ENCODE results near the gene TRIM10.

Gene TRIM10, protein sequence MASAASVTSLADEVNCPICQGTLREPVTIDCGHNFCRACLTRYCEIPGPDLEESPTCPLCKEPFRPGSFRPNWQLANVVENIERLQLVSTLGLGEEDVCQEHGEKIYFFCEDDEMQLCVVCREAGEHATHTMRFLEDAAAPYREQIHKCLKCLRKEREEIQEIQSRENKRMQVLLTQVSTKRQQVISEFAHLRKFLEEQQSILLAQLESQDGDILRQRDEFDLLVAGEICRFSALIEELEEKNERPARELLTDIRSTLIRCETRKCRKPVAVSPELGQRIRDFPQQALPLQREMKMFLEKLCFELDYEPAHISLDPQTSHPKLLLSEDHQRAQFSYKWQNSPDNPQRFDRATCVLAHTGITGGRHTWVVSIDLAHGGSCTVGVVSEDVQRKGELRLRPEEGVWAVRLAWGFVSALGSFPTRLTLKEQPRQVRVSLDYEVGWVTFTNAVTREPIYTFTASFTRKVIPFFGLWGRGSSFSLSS

DNA sequence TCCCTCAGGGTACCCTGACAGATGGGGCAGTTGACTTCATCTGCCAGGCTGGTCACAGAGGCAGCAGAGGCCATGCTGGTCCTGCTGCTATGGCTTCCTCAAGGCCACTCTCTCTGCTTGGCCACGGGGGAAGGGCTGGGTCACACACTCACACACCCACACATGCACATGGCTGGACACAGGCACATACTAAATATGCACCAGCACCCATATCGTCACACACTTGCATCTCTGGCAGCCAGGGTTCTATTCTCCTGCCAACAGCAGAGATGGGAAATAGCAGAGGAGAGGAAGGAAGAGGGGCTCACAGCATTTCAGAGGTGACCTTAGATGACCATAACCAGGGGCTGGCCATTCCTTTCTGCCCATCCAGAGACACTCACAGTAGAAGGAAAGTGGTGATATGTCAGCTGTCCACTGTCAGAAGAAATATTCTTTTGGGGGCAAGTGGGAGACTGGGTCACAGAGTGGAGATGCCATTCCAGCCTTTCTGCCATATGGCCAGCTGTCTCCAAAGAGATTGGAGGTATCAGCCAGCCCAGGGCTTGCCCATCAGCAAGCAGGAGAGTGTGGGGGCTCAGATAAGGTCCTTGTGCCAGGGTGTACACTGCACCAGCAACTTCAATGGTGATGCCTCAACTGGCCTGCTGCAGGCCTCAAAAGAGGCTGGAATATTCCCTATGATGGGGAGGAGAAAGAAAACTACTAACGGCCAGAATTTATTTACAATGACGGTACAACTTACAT lies at the start of gene TRIM10:
TRIM10 (minus strand) TSS at position 427 of the 747 bp plus-strand sequence; CDS start at position 74, 353 bp downstream.
- DNase-seq, result no peak

DNA sequence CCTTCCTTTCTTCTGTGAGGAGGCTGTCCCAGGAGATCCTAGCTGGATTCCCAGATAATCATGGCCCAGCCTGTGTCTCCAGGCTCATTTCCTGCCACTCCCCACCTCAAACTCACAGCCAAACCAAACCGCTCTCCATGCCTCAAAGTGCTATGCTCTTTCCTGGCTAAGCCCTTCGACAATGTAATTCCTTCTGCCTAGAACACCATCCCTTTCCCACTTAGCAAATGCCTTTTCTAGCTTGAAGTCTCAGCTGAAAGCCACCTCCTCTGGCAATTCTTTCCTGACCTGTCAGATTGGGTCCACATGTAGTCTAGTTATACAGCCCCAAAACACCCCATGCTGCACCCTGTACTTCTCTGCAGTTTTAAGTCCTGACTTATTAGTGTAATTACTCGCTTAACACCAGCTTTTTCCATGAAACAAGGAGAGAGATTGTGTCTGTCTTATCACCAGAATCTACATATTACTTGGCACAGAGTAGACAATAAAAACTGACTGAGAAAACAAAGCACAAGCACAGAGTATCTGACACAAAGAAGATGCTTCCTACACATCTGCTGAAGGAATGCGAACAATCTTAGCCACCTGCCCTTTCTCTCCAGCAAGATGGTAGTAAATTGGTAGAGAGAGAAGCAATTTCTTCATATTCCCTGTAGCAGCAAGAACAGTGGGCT lies 46.7 kb upstream of the TRIM10 start:
- no peak for DNase-seq

DNA sequence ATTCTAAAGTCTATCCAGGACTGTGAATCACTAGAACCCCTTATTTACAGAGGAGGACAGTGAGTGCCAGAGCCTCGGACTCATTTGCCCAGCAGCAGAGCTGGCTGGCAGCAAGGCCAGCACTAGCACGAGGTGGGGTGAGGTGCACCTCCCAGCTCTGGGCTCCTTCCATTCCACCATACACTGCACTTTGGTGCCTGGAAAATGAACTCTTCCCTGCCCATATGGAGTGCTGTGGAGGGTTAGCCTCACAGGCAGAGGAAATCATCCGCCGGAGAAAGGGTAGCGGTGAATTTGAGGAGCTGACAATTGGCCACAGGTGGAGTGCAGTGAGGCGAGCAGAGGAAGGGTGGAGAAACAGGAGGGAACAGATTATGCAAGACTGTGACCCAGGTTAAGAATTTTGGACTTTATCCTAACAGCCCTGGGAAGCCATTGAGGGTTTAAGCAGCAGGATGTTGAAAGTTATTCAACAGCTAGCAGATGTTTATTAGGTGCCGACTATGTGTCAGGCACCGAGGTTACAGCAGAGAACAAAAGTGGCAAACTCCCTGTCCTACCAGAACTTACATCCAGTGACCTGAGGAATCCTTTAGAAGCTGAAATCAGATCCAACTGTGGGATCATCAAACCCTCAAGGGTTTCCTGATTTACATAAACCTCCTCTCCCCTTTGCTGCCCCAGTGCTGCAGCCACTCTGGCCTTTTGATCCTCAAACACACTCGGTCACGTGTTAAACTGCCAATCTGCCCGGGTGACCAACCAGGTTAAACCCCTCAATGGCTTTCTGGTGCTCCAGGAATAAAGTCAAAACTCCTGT lies 46.0 kb upstream of the TRIM10 start:
- no peak for DNase-seq

DNA sequence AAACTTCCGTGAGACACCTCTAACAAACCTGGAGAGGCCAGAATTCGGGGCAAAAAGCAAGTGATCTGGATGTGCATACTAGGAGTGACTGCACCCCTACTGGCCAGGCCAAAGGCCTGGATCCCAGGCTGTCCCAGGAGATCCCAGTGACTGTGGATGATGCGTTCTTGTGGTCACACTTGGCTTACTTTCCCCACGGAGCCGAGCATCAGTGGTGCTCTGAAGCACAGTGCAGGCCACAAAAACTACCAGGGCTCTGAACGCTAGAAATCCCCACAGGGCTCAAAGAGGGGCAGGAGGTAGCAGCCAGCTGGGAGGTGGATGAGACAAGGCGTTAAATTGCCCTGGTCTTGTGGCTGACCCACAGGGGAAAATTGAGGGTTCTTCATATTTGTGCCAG lies 45.1 kb upstream of the TRIM10 start:
- DNase-seq, result no peak

DNA sequence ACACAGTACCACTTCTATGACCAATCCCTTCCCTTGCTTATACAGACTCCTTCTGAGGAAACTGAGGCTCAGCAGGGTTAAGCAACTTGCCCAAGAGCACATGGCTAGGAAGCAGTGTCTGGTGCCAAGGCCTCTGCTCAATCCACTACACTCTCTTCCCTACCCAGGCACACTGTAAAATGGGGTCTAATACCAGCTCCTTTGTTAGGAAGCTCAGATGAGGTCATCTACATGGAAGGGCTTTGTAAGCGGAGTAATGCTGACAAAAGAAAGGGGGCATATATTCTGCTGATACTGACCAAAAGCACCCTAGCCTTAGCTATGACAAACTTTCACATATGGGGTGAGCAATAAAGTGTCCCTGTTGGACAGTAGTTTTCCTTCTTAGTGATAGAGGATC lies 43.1 kb upstream of the TRIM10 start:
- DNase-seq, result no peak

DNA sequence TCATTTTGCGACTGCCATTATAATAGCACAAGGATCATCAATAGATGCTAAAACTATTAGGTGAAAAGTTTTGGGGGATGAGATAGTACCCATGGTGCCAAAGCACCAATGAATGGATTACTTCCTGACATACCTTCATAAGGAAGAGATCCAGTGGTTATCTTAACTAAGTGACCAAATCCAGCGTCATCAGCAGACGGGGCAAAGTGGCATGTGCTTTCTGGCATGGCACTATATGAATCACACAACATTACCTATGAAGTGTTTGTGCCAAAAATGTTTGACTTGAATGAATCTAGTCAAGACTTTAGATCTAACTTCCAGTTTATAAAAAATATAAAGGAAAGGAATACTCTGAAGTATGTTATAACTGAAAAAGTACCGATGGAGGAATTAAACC lies 41.4 kb upstream of the TRIM10 start:
- no peak for DNase-seq

DNA sequence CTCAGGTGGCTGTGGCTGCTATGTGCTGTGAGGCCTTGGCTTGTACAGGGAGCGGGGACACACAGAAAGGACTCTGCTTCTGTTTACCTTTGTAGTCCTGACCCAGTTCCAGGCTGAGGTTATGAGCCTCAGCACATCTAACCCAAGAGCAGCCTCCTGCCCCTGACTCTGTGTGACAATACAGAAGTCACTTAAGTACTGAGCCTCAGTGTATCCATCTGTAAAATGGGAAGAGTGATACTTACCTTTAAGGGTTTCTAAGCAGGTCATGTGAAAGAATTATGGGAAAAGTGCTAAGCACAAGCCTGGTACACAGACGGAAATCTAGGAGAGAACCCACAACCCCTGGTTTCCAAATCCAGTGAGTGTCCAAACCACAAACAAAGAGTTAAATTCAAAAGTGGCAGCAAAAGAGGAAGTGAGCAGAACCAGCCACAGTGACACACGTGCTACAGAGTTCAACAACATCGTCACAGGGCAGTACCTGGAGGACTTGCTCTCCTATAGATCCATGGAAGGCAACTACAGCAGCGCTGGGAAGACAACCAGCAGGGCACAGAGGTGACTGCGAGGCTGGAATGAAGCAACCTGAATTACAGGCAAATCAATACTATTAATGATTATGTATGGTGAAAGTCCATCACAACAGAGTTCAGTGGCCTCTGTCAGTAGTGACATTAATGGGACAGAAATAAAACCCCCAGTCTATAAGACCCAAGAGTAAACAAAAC lies 39.7 kb upstream of the TRIM10 start:
- peak in 1 of 2 donors; percentile 59 for DNase-seq

DNA sequence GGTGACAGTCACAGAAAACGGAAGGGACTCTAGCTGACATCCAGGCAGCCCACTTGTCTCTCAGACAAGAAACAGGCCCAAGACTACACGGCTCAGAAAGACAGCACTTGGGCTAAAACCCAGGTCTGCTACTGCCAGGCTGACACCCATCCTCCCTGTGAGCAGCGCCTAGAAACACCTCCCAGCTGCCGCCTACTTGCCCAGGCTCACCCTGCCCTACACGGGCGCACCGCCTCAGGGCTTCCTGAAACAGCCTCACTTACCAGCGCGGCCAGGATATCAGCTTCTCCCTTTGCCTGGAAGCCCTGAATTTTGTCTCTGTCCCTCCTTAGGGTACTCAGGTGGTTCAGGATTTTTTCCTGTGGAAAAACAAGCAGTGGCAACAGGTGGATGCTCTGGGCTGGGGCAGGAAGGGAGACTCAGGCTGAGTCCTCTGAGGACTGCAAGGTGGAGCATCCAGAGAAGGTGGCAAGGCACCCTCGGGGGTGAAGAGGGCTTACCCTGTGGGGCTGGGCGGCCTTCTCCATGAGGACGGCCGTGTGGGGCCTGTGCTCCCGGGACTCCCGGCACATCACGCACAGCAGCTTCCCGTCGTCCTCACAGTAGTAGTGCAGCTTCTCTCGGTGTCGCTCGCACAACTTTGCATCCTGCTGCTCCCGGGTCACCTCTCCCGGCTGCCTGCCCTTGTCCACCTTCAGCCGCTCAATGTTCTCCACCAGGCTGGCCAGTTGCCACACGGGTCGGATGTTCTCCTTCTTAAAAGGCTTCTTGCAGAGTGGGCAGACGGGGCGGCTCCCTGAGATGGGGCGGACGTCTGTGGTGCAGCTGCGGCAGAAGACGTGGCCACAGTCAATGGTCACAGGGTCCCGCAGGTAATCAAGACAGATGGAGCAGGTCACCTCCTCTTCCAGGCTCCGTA lies 37.4 kb upstream of the TRIM10 start:
- DNase-seq, result no peak

DNA sequence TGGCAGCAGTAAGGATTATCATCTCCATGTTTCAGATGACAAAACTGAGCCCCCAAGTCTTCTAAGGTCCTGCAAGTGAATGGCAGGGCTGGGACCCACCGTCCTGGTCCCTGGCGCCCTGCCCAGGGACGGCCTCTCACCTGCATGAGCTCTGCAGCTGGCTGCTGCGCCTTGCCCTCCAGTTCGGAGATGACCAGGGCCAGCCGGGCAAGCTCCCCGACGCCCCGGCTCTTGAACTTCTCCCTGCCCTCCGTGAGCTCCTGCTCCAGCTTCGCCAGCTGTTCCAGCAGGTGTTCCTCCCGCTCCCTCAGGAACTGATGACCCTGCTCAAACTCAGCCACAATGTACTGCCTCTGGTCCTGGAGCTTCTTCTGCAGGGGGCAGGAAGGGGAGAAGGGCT lies 35.4 kb upstream of the TRIM10 start:
- DNase-seq, result no peak

DNA sequence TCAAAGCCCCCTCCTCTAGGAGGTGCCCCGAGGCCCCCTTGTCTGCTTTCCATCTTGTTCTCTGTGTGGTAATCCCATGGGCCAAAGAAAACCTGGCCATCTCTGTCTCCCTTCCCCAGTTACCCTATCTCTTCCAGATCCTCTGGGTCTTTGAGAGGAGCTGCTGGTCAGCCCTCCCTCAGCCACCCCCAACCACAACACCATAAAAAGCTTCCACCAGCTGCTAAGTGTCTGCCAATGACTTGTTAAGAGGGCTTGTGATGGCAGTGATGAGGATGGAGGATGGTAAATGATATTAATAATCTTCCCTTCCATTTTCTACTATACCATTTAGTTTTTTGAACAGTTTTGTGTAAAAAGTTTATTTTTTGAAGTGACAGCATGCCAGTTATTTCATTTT lies 34.9 kb upstream of the TRIM10 start:
- no peak for DNase-seq

DNA sequence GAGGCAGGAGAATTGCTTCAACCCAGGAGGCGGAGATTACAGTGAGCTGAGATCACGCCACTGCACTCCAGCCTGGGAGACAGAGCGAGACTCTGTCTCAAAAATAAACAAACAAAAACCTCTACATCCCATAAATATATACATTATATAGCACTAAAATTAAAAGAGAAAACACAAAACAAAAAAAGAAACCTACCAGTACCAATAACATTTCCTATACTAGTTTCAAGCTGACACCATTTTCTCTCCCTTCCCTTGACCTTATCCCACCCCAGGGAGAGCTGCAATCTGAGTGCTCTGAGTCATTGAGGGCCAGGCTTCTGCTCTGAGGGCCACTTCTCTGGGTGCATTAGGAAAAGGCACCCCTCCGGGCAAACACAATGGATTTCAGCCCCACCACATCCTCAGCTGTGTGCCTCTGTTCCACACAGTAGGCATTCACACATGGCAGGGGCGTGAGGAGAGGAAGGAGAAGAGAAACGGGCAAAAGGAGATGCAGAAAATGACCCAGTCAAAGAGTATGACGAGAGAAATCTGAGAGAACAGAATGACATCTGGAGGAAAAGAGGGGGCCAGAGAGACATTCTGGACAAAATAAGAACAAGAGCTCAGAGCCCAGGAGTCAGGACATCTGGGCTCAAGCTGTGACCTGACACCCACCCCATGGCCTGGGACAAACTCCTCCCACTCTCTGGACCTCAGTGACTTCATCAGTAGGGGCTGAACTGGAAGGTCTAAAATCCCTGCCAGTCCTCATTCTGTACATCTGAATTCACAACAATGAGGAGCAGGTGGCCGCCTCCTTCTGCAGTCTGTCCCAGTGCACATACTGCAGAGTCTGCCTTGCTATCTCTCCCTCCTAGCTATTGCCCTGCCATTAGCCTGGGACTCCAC lies 34.0 kb upstream of the TRIM10 start:
- DNase-seq, result no peak

DNA sequence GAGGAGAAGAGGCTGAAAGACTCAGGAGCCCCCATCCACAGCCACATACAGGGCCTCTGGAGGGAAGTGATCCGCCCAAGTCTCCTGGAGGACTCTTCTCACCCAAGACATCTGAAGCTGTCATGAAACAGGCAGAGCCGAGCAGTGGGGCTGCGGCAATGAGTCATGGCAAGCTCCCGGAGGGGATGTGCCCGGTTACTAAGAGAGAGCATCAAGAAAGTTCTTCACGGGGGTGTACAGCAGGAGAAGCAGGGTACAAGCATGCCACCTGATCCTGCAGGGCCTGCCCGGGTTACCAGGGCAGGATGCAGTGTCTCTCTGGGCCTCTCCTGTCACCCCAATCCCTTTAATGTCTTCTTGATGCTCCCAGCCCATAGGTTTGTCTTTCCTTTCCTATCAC lies 31.1 kb upstream of the TRIM10 start:
- no peak for DNase-seq

DNA sequence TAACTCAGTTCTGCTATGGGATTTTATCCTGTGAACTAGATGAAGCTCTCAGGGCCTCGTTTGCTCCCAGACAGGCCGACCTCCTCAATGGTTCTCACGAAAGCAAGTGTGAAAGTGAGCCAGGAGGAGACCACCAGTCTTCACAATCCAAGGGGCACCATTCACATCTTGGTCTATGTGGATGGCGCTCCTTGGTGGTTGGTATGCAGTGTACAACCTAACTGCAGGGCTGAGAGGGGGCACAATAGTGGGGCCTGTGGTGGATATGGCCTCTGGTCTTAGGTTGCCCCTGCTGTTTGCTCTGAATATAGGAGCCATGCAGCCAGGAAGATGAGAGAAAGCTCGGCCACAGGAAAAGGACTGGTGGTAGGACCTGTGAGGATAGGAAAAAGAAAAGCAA lies 27.5 kb upstream of the TRIM10 start:
- no peak for DNase-seq

DNA sequence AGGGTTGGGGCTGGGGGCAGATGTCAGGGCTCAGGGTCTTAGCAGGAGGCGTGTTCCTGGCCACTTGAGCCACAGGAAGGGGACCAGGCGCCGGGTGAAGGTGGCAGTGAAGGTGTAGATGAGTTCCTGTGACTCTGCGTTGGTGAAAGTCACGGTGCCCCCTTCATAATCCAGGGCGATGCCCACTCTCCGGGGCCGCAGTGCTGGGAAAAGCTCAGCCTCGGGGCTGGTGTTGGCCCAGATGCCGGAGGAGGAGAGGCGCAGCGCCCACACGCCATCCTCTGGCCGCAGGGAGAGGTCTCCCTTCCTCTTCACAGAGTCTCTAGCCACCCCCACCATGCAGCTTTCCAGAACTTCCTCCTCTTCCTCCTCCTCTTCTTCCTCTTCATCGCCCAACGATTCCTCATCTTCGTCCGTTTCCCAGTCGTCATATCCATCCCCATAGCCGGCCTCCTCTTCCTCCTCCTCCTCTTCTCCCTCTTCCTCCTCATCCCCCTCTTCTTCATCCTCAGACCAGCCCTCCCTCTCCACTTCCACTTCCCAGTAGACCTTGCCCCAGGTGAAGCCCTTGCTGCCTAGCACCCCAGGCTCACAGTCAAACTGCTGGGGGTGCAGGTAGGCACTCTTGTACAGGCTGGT lies 25.0 kb upstream of the TRIM10 start:
- no peak for DNase-seq

DNA sequence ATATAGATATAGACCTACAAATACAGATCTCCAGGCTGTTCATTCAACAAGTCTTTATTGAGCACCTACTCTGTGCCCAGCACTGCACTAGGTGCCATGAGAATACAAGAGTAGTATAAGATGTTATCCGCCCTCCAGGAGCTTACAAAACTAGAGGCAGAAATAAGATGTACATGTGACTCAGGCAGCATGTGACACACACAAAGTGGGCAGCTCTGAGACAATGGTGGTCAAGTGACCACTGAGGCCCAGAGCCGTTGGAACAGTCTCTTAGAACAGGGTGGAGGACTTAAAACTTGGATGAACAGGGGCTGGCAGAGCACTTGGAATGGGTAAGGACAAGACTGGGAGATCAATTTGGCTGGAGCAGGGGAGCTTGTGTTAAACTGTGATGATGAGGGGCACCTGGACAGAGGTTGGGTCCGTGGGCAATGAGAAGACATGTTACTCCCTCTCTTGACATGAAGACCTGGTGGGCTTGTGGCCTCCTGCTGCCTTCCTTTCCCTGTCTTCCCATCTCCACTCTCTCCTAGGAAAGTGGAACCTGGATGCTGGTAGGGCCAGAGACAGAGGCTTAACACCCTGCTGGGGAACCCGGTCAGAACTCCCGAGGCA lies 23.5 kb upstream of the TRIM10 start:
- DNase-seq, result no peak

DNA sequence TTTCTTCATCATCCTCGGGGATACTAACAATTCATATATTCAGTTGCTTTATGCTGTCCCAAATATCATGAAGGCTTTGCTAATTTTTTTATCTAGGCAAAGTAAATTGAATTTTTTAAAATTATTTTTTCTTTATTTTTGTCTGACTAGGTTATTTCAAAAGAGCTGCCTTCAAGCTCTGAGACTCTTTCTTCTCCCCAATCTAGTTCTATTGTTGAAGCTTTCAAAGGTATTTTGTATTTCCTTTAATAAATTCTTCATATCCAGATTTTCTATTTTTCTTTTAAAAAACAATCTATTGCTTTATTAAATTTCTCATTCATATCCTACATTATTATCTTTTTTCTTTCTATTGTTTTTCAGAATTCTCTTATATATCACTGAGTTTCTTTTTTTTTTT lies 19.1 kb upstream of the TRIM10 start:
- DNase-seq, result no peak

DNA sequence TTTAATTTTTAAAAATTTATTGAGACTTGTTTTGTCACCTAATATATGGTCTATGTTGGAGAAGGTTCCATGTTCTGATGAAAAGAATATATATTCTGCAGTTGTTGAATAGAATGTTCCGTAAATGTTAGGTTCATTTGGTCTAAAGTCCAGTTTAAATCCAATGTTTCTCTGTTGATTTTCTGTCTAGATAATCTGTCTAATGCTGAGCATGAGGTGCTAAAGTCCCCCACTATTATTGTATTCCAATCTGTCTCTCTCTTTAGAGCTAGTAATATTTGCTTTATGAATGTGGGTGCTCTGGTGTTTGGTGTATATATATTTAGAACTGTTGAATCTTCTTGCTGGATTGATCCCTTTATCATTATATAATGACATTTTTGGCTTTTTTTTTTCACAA lies 17.8 kb upstream of the TRIM10 start:
- no peak for DNase-seq

DNA sequence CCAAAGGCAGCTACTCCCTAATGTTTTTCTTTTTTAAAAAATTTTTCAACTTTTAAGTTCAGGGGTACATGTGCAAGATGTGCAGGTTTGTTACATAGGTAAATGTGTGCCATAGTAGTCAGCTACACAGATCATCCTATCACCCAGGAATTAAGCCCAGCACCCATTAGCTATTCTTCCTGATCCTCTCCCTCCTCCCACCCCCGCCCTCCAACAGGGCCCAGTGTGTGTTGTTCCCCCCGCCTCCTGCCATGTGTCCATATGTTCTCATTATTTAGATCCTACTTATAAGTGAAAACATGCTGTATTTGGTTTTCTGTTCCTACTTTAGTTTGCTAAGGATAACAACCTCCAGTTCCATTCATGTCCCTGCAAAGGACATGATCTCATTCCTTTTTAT lies 14.8 kb upstream of the TRIM10 start:
- DNase-seq, result no peak

DNA sequence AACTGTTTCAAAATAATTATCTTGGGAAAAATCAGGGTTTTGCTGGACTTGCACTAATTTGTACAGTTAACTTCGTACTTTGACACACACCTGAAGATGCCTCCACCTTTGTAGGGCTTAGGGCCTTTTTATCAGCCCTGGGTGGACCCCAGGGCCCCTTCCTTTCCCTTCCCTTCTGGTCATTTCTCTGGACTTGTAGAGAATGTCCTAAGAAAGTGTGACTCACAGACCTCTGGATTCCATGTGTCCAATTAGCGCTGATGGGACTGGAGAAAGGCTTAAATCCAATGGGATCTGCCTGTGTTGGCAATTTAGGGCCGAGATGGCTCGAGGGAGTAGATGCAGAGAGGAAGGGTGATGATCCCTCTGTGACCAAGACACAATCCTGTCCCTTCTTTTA lies 11.7 kb upstream of the TRIM10 start:
- DNase-seq, result no peak
